Astrocyte (in vitro differentiated cells and primary cell): Measurements from ENCODE around the gene AFF3. TPM values are rescaled to one million over a fixed set of nuclear protein-coding genes. Genes with fewer than 3 reads are reported as not detected.

Experiments used
- DNase-seq: peaks from one replicate; pipeline ENCODE4 v3.0.0-alpha.2; 2010; ENCODE audit warnings: low read depth
- FAIRE-seq: peaks from 2 replicates; lab custom pipeline; 2011; peaks lifted over from hg19 to GRCh38; lab: Jason Lieb, UNC
- H2AFZ ChIP-seq: 2 replicates; pipeline ENCODE4 v1.6.0; 2012; ENCODE audit warnings: low read depth, low read length, inconsistent platforms
- H3K27ac ChIP-seq: 2 replicates; pipeline ENCODE4 v1.5.1; 2011; ENCODE audit warnings: low read depth, low read length, inconsistent platforms
- H3K27me3 ChIP-seq: 2 replicates; pipeline ENCODE4 v1.6.0; 2011; ENCODE audit warnings: low read length, inconsistent platforms; ENCODE audit not compliant: insufficient read depth
- H3K36me3 ChIP-seq: 2 replicates; pipeline ENCODE4 v1.5.1; 2011; ENCODE audit warnings: low read length, inconsistent platforms; ENCODE audit not compliant: insufficient read depth
- H3K4me1 ChIP-seq: 2 replicates; pipeline ENCODE4 v1.5.1; 2011; ENCODE audit warnings: low read length, inconsistent platforms; ENCODE audit not compliant: insufficient read depth
- H3K4me2 ChIP-seq: 2 replicates; pipeline ENCODE4 v1.6.0; 2012; ENCODE audit warnings: low read length, inconsistent platforms
- H3K4me3 ChIP-seq: 2 replicates; pipeline ENCODE4 v1.5.1; 2011; ENCODE audit warnings: low read depth, mild to moderate bottlenecking, low read length, inconsistent platforms; ENCODE audit not compliant: insufficient read depth
- H3K79me2 ChIP-seq: 2 replicates; pipeline ENCODE4 v1.6.0; 2012; ENCODE audit warnings: mild to moderate bottlenecking, low read length, inconsistent platforms; ENCODE audit not compliant: insufficient read depth
- H3K9ac ChIP-seq: 2 replicates; pipeline ENCODE4 v1.6.0; 2012; ENCODE audit warnings: mild to moderate bottlenecking, low read length, inconsistent platforms
- H3K9me3 ChIP-seq: 2 replicates; pipeline ENCODE4 v1.5.1; 2012; ENCODE audit warnings: low read depth, mild to moderate bottlenecking, low read length, inconsistent platforms; ENCODE audit not compliant: insufficient read depth
- H4K20me1 ChIP-seq: 2 replicates; pipeline ENCODE4 v1.6.0; 2012; ENCODE audit warnings: low read length, inconsistent platforms; ENCODE audit not compliant: insufficient read depth
- H3K27ac Mint-ChIP-seq: one replicate; pipeline ENCODE4 v1.8.0; 2021; ENCODE audit warnings: mild to moderate bottlenecking, mixed read lengths; ENCODE audit not compliant: unreplicated experiment
- H3K27me3 Mint-ChIP-seq: one replicate; pipeline ENCODE4 v1.8.0; 2021; ENCODE audit warnings: low read depth, mixed read lengths; ENCODE audit not compliant: unreplicated experiment
- H3K36me3 Mint-ChIP-seq: one replicate; pipeline ENCODE4 v1.8.0; 2021; ENCODE audit warnings: low read depth, mixed read lengths; ENCODE audit not compliant: unreplicated experiment
- H3K4me1 Mint-ChIP-seq: one replicate; pipeline ENCODE4 v1.8.0; 2021; ENCODE audit warnings: low read depth, mixed read lengths; ENCODE audit not compliant: unreplicated experiment
- H3K4me3 Mint-ChIP-seq: one replicate; pipeline ENCODE4 v1.8.0; 2021; ENCODE audit warnings: mild to moderate bottlenecking, moderate library complexity, mixed read lengths; ENCODE audit not compliant: unreplicated experiment
- H3K9me3 Mint-ChIP-seq: one replicate; pipeline ENCODE4 v1.8.0; 2021; ENCODE audit warnings: mild to moderate bottlenecking, mixed read lengths; ENCODE audit not compliant: unreplicated experiment
- CTCF ChIP-seq: IDR thresholded peaks from 2 replicates; pipeline ENCODE4 v1.5.1; 2011; ENCODE audit warnings: low read depth, mild to moderate bottlenecking, inconsistent platforms, low read length, moderate library complexity; ENCODE audit not compliant: insufficient read depth
- EZH2 ChIP-seq: IDR thresholded peaks from 2 replicates; pipeline ENCODE4 v1.6.1; 2012; ENCODE audit warnings: mild to moderate bottlenecking, low read length, inconsistent platforms; ENCODE audit not compliant: insufficient read depth
- total RNA-seq: library from RNA; stranded (reverse); gene quantifications from 2 replicates; pipeline ENCODE4 v1.2.1, GENCODE V29; 2021

The AFF3 gene
- total RNA-seq, 1 donor from 2014 or later, result 14.7 TPM

DNA sequence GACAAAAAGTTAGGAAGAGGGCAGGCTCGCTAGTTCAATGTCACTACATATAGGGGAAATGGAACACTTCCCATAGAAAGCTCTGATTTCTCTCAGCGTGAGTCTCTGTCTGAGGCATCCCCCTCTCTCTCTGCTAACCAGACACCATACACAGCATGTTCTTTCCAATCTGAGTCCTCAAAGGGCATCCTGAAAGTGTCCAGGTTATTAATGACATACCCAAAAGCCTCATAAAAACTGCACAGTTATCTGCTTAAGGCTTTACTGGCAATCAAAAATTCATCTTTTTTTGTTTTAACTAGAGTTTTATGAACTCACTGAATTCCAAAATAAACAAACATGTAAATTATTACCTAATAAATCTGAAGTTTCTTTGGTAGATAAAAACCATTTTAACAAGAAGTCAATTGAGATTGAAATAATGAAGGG lies 137.4 kb downstream of the AFF3 start:
- Histone ChIP-seq H2AFZ (no peak overlapping the region), H4K20me1 (no peaks in the 10 kb centered on the region), H3K27me3 (no peaks in the 10 kb centered on the region), H3K4me2 (no peak overlapping the region), H3K27ac (no peak overlapping the region), H3K36me3 (peaks cover 4% of the 10 kb centered on the region), H3K4me1 (no peaks in the 10 kb centered on the region), H3K4me3 (no peak overlapping the region), H3K9ac (no peak overlapping the region), H3K9me3 (no peaks in the 10 kb centered on the region), H3K79me2 (no peaks in the 10 kb centered on the region)
- Mint-ChIP-seq H3K4me3 (no peak overlapping the region), H3K9me3 (peaks cover 3% of the 10 kb centered on the region), H3K4me1 (peaks cover 21% of the 10 kb centered on the region), H3K27ac (no peak overlapping the region), H3K27me3 (no peaks in the 10 kb centered on the region), H3K36me3 (peaks cover 33% of the 10 kb centered on the region)
- no peak for DNase-seq
- FAIRE-seq, result no peak
- TF ChIP-seq EZH2, result no peak
- TF ChIP-seq CTCF, result no peak

- Histone ChIP-seq H3K27ac (no peak overlapping the region), H3K4me1 (no peaks in the 10 kb centered on the region), H2AFZ (no peak overlapping the region), H3K9me3 (no peaks in the 10 kb centered on the region), H3K79me2 (no peaks in the 10 kb centered on the region), H3K4me2 (no peak overlapping the region), H4K20me1 (no peaks in the 10 kb centered on the region), H3K36me3 (peaks cover 4% of the 10 kb centered on the region), H3K9ac (no peak overlapping the region), H3K27me3 (no peaks in the 10 kb centered on the region), H3K4me3 (no peak overlapping the region)
- Mint-ChIP-seq H3K4me3 (no peak overlapping the region), H3K27ac (no peak overlapping the region), H3K4me1 (peaks cover 16% of the 10 kb centered on the region), H3K9me3 (peaks cover 3% of the 10 kb centered on the region), H3K36me3 (peaks cover 33% of the 10 kb centered on the region), H3K27me3 (no peaks in the 10 kb centered on the region)
- FAIRE-seq, result no peak
- DNase-seq, result no peak
- TF ChIP-seq CTCF (no peak), EZH2 (no peak)
Observed at GRCh38 chr2:100004348-100004884, 138.0 kb downstream of the AFF3 start.

GRCh38 chr2:100002059-100002458 lies 140.3 kb downstream of the AFF3 start:
- Histone ChIP-seq H3K27me3 (no peaks in the 10 kb centered on the region), H3K9ac (no peak overlapping the region), H3K4me1 (no peaks in the 10 kb centered on the region), H3K4me3 (no peak overlapping the region), H2AFZ (no peak overlapping the region), H3K9me3 (no peaks in the 10 kb centered on the region), H3K36me3 (peaks cover 4% of the 10 kb centered on the region), H3K4me2 (no peak overlapping the region), H4K20me1 (no peaks in the 10 kb centered on the region), H3K27ac (no peak overlapping the region), H3K79me2 (no peaks in the 10 kb centered on the region)
- Mint-ChIP-seq H3K4me3 (no peak overlapping the region), H3K27me3 (no peaks in the 10 kb centered on the region), H3K4me1 (peaks cover 1% of the 10 kb centered on the region), H3K9me3 (peaks cover 3% of the 10 kb centered on the region), H3K36me3 (peaks cover 26% of the 10 kb centered on the region), H3K27ac (no peak overlapping the region)
- no peak for DNase-seq
- no peak for FAIRE-seq
- TF ChIP-seq EZH2 (no peak), CTCF (no peak)
